Hepatocyte (in vitro differentiated cells): ENCODE data around the gene ZNF831.

Experiments
- EZH2 ChIP-seq: fragments of 200-600 bp; sonication (generic); IDR thresholded peaks from 2 replicates; pipeline ENCODE4 v1.6.1; 2016; ENCODE audit warnings: antibody characterized with exemption, mild to moderate bottlenecking, borderline replicate concordance
- EZH2phosphoT487 ChIP-seq: fragments of 200-600 bp; sonication (generic); IDR thresholded peaks from one replicate; pipeline ENCODE4 v1.6.1; 2018; ENCODE audit warnings: antibody characterized with exemption, mild to moderate bottlenecking, low read depth, moderate library complexity; ENCODE audit not compliant: unreplicated experiment, severe bottlenecking

- TF ChIP-seq EZH2phosphoT487 (no peak), EZH2 (no peak)
Measured at GRCh38 chr20:59235226-59235625, 71.6 kb downstream of the ZNF831 start.
